NOMO-1 treated with dmso at 0.1 percent for 144 hours (cell line): Measurements from ENCODE around the gene SLC13A3.
"Not testable (repeated sequence)": the region's sequence is repeated elsewhere in the genome, so short reads cannot be mapped to it uniquely, and the experiment has no call there.

Source experiments
- DNase-seq: peaks from one replicate; lab custom pipeline; 2025; ENCODE audit not compliant: unreplicated experiment; lab: John Stamatoyannopoulos, UW

Gene SLC13A3

GRCh38 chr20:46682063-46682821 lies 31.0 kb upstream of the SLC13A3 start:
- no peak for DNase-seq

- peak; percentile 13 for DNase-seq
Observed at GRCh38 chr20:46681032-46681854, 30.0 kb upstream of the SLC13A3 start.

- DNase-seq: no peak
Observed at GRCh38 chr20:46680684-46681031, 29.4 kb upstream of the SLC13A3 start.

GRCh38 chr20:46678516-46678915 lies 27.3 kb upstream of the SLC13A3 start:
- DNase-seq: no peak

GRCh38 chr20:46677608-46678007 lies 26.3 kb upstream of the SLC13A3 start:
- DNase-seq: no peak

- DNase-seq: not testable (repeated sequence)
Observed at GRCh38 chr20:46676649-46677316, 25.5 kb upstream of the SLC13A3 start.

GRCh38 chr20:46674253-46675083 lies 23.2 kb upstream of the SLC13A3 start:
- no peak for DNase-seq

- DNase-seq: no peak
Observed at GRCh38 chr20:46673394-46674252, 22.4 kb upstream of the SLC13A3 start.

GRCh38 chr20:46672543-46673148 lies 21.4 kb upstream of the SLC13A3 start:
- no peak for DNase-seq

GRCh38 chr20:46671866-46672542 lies 20.7 kb upstream of the SLC13A3 start:
- DNase-seq: no peak

- DNase-seq: no peak
Observed at GRCh38 chr20:46670585-46671584, 19.6 kb upstream of the SLC13A3 start.

- DNase-seq: no peak
Observed at GRCh38 chr20:46670228-46670584, 18.9 kb upstream of the SLC13A3 start.

- DNase-seq: no peak
Observed at GRCh38 chr20:46666818-46667515, 15.7 kb upstream of the SLC13A3 start.

GRCh38 chr20:46666306-46666705 lies 15.0 kb upstream of the SLC13A3 start:
- DNase-seq: no peak

GRCh38 chr20:46665602-46666001 lies 14.3 kb upstream of the SLC13A3 start:
- DNase-seq: no peak

GRCh38 chr20:46663531-46663930 lies 12.3 kb upstream of the SLC13A3 start:
- no peak for DNase-seq

- DNase-seq: no peak
Observed at GRCh38 chr20:46661659-46662058, 10.4 kb upstream of the SLC13A3 start.
